A172 (cell line): ENCODE data around the gene CENPE. TPM values are rescaled to one million over a fixed set of nuclear protein-coding genes. Genes with fewer than 3 reads are reported as not detected.

Source experiments
- DNase-seq: peaks from one replicate; pipeline ENCODE4 v3.0.0-alpha.2; 2015; ENCODE audit warnings: low spot score
- total RNA-seq: library from RNA; depleted of rRNA; stranded (reverse); fragments of >200 nt; shearing (Covaris generic); gene quantifications from 2 replicates; pipeline ENCODE4 v1.2.3, GENCODE V29; 2014; rRNA removed

The CENPE gene
- total RNA-seq, 1 experiment from 2014 or later = 36.2 TPM

- peak; percentile 32 for DNase-seq
Observed at GRCh38 chr4:103076747-103077347, 121.3 kb downstream of the CENPE start, which contains the start of gene SLC9B2. Gene SLC9B2, minus strand, starts transcription at chr4:103076761. Its CDS starts 9,211 bp downstream, at chr4:103067550.

GRCh38 chr4:103075894-103076746 is 122.0 kb downstream of the CENPE start:
- peak; percentile 35 for DNase-seq

- peak; percentile 15 for DNase-seq
Observed at GRCh38 chr4:103075435-103075893, 122.7 kb downstream of the CENPE start.

GRCh38 chr4:103074744-103075434 is 123.3 kb downstream of the CENPE start:
- no peak for DNase-seq

GRCh38 chr4:103073792-103074438 is 124.2 kb downstream of the CENPE start:
- DNase-seq = no peak

- DNase-seq = peak; percentile 46
Observed at GRCh38 chr4:103067841-103068547, 130.1 kb downstream of the CENPE start.

GRCh38 chr4:103060453-103061148 is 137.5 kb downstream of the CENPE start:
- DNase-seq = no peak

Other genes starting within 250 kb of the CENPE start
- gene SLC9B1, start 178.6 kb downstream of the CENPE start, total RNA-seq = 0.10 and 0.43 TPM in 2 replicates
- 15.0 and 23.7 TPM in 2 replicates for gene SLC9B2, start 121.6 kb downstream of the CENPE start, total RNA-seq
- 38.9 and 55.9 TPM in 2 replicates for gene BDH2, start 98.5 kb downstream of the CENPE start, total RNA-seq